Glutamatergic neuron (in vitro differentiated cells): ENCODE results near the gene DNMT3L. TPM values are rescaled to one million over a fixed set of nuclear protein-coding genes. Genes with fewer than 3 reads are reported as not detected.
"Not testable (repeated sequence)": the region's sequence is repeated elsewhere in the genome, so short reads cannot be mapped to it uniquely, and the experiment has no call there.

Source experiments
- DNase-seq: peaks from one replicate; pipeline ENCODE4 v3.0.0; 2022
- H3K27ac Mint-ChIP-seq: one replicate; pipeline ENCODE4 v1.8.0; 2020; ENCODE audit warnings: mild to moderate bottlenecking, mixed read lengths, inconsistent platforms; ENCODE audit not compliant: unreplicated experiment
- H3K27me3 Mint-ChIP-seq: one replicate; pipeline ENCODE4 v1.8.0; 2020; ENCODE audit warnings: mild to moderate bottlenecking, moderate library complexity, mixed read lengths, inconsistent platforms; ENCODE audit not compliant: unreplicated experiment
- H3K36me3 Mint-ChIP-seq: one replicate; pipeline ENCODE4 v1.8.0; 2020; ENCODE audit warnings: mild to moderate bottlenecking, mixed read lengths, inconsistent platforms; ENCODE audit not compliant: unreplicated experiment
- H3K4me1 Mint-ChIP-seq: one replicate; pipeline ENCODE4 v1.8.0; 2020; ENCODE audit warnings: mild to moderate bottlenecking, low read depth, mixed read lengths, inconsistent platforms; ENCODE audit not compliant: unreplicated experiment
- H3K4me3 Mint-ChIP-seq: one replicate; pipeline ENCODE4 v1.8.0; 2020; ENCODE audit warnings: mild to moderate bottlenecking, mixed read lengths, inconsistent platforms; ENCODE audit not compliant: unreplicated experiment
- H3K9me3 Mint-ChIP-seq: one replicate; pipeline ENCODE4 v1.8.0; 2020; ENCODE audit warnings: mild to moderate bottlenecking, moderate library complexity, mixed read lengths, inconsistent platforms; ENCODE audit not compliant: unreplicated experiment
- CTCF ChIP-seq: fragments of 200-600 bp; sonication (generic); IDR thresholded peaks from one replicate; pipeline ENCODE4 v1.5.0; 2021; ENCODE audit not compliant: partially characterized antibody, unreplicated experiment
- total RNA-seq: library from RNA; stranded (reverse); fragmentation: NEBNext Ultra II Directional; extraction: Animal tissue kit (Norgen Biotek cat#: 25700); gene quantifications from one replicate; pipeline ENCODE4 v1.2.1, GENCODE V29; 2021; ENCODE audit not compliant: unreplicated experiment

DNMT3L gene
- total RNA-seq, 1 donor from 2014 or later, result not detected

GRCh38 chr21:44253832-44254710, 7.6 kb downstream of the DNMT3L start:
- no peak for TF ChIP-seq CTCF
- Mint-ChIP-seq H3K36me3 (peaks cover 3% of the 10 kb centered on the region), H3K9me3 (no peaks in the 10 kb centered on the region), H3K27me3 (no peaks in the 10 kb centered on the region), H3K4me1 (no peaks in the 10 kb centered on the region), H3K4me3 (no peak overlapping the region), H3K27ac (no peak overlapping the region)
- DNase-seq, result no peak

GRCh38 chr21:44249204-44250037, 12.3 kb downstream of the DNMT3L start:
- H3K27me3 Mint-ChIP-seq, H3K9me3 Mint-ChIP-seq, H3K4me3 Mint-ChIP-seq, DNase-seq, H3K36me3 Mint-ChIP-seq, H3K27ac Mint-ChIP-seq, H3K4me1 Mint-ChIP-seq: not testable (repeated sequence)

- DNase-seq, H3K9me3 Mint-ChIP-seq, H3K36me3 Mint-ChIP-seq, H3K4me3 Mint-ChIP-seq, H3K27me3 Mint-ChIP-seq, H3K4me1 Mint-ChIP-seq, H3K27ac Mint-ChIP-seq: not testable (repeated sequence)
Observed at GRCh38 chr21:44247904-44248303, 13.8 kb downstream of the DNMT3L start.

- H3K9me3 Mint-ChIP-seq, H3K4me1 Mint-ChIP-seq, DNase-seq, H3K27me3 Mint-ChIP-seq, H3K27ac Mint-ChIP-seq, H3K36me3 Mint-ChIP-seq, H3K4me3 Mint-ChIP-seq: not testable (repeated sequence)
Observed at GRCh38 chr21:44243980-44244379, 17.7 kb downstream of the DNMT3L start.

- H3K4me3 Mint-ChIP-seq, H3K27ac Mint-ChIP-seq, H3K4me1 Mint-ChIP-seq, H3K36me3 Mint-ChIP-seq, H3K9me3 Mint-ChIP-seq, DNase-seq, H3K27me3 Mint-ChIP-seq: not testable (repeated sequence)
Observed at GRCh38 chr21:44241281-44241680, 20.4 kb downstream of the DNMT3L start.

GRCh38 chr21:44240842-44241241, 20.9 kb downstream of the DNMT3L start, which contains the start of gene ICOSLG:
Gene ICOSLG (minus strand): TSS chr21:44240943. CDS start chr21:44240817, 126 bp downstream.
- not testable (repeated sequence) for H3K9me3 Mint-ChIP-seq, H3K36me3 Mint-ChIP-seq, H3K4me1 Mint-ChIP-seq, H3K27ac Mint-ChIP-seq, H3K27me3 Mint-ChIP-seq, H3K4me3 Mint-ChIP-seq, DNase-seq

- H3K36me3 Mint-ChIP-seq, H3K9me3 Mint-ChIP-seq, H3K4me3 Mint-ChIP-seq, H3K27ac Mint-ChIP-seq, H3K27me3 Mint-ChIP-seq, DNase-seq, H3K4me1 Mint-ChIP-seq: not testable (repeated sequence)
Observed at GRCh38 chr21:44240353-44240752, 21.3 kb downstream of the DNMT3L start.

GRCh38 chr21:44229561-44229960, 32.1 kb downstream of the DNMT3L start:
- DNase-seq, H3K4me1 Mint-ChIP-seq, H3K4me3 Mint-ChIP-seq, H3K9me3 Mint-ChIP-seq, H3K27ac Mint-ChIP-seq, H3K36me3 Mint-ChIP-seq, H3K27me3 Mint-ChIP-seq: not testable (repeated sequence)

GRCh38 chr21:44228109-44228508, 33.6 kb downstream of the DNMT3L start:
- not testable (repeated sequence) for H3K4me3 Mint-ChIP-seq, H3K27ac Mint-ChIP-seq, H3K36me3 Mint-ChIP-seq, H3K27me3 Mint-ChIP-seq, H3K9me3 Mint-ChIP-seq, DNase-seq, H3K4me1 Mint-ChIP-seq

- H3K36me3 Mint-ChIP-seq, H3K9me3 Mint-ChIP-seq, H3K27ac Mint-ChIP-seq, DNase-seq, H3K27me3 Mint-ChIP-seq, H3K4me3 Mint-ChIP-seq, H3K4me1 Mint-ChIP-seq: not testable (repeated sequence)
Observed at GRCh38 chr21:44227614-44228013, 34.1 kb downstream of the DNMT3L start.

- not testable (repeated sequence) for H3K36me3 Mint-ChIP-seq, H3K4me1 Mint-ChIP-seq, H3K9me3 Mint-ChIP-seq, H3K4me3 Mint-ChIP-seq, H3K27ac Mint-ChIP-seq, DNase-seq, H3K27me3 Mint-ChIP-seq
Observed at GRCh38 chr21:44225605-44226004, 36.1 kb downstream of the DNMT3L start.
